Tibial nerve (tissue), 4 donors: Measurements from ENCODE around the gene NEAT1. TPM values are rescaled to one million over a fixed set of nuclear protein-coding genes. Genes with fewer than 3 reads are reported as not detected.

Source experiments
- DNase-seq, 2 donors: peaks; one replicate each; pipeline ENCODE4 v3.0.0-alpha.2; 2019; ENCODE audit warnings: low spot score in 2 of 2
- H3K27ac ChIP-seq, 4 donors: fragments of 200-600 bp; sonication (generic) in 3 of 4; one replicate each; pipeline ENCODE4 v1.5.1; 2017 to 2019; ENCODE audit warnings: mild to moderate bottlenecking in 1 of 4
- H3K27me3 ChIP-seq, 2 donors: fragments of 200-600 bp; sonication (generic) in 1 of 2; one replicate each; pipeline versions ENCODE4 v1.5.1 to v1.6.0; 2017 to 2019
- H3K36me3 ChIP-seq, 3 donors: fragments of 200-600 bp; sonication (generic); one replicate each; pipeline ENCODE4 v1.5.1; 2018 to 2019
- H3K4me1 ChIP-seq, 4 donors: fragments of 200-600 bp; sonication (generic) in 3 of 4; one replicate each; pipeline ENCODE4 v1.5.1; 2017 to 2019
- H3K4me3 ChIP-seq, 4 donors: fragments of 200-600 bp; sonication (generic) in 3 of 4; one replicate each; pipeline ENCODE4 v1.5.1; 2017 to 2019; ENCODE audit warnings: mild to moderate bottlenecking in 1 of 4, moderate library complexity in 1 of 4
- H3K9me3 ChIP-seq, 4 donors: fragments of 200-600 bp; sonication (generic) in 3 of 4; one replicate each; pipeline ENCODE4 v1.5.1; 2017 to 2019
- CTCF ChIP-seq, 5 experiments: fragments of 200-600 bp in 3 of 5; fragments of 450-650 bp in 2 of 5; sonication (generic) in 3 of 5; IDR thresholded peaks; one replicate each; pipeline ENCODE4 v1.5.1; 2016 to 2019; ENCODE audit warnings: antibody characterized with exemption in 5 of 5, mild to moderate bottlenecking in 3 of 5, moderate library complexity in 2 of 5
- EP300 ChIP-seq, 2 donors: sonication (generic); formaldehyde crosslinking; IDR thresholded peaks; one replicate each; pipeline ENCODE4 v1.6.1; 2017; ENCODE audit warnings: antibody characterized with exemption in 2 of 2, mild to moderate bottlenecking in 1 of 2
- POLR2A ChIP-seq, 2 donors: fragments of 450-650 bp; IDR thresholded peaks; one replicate each; pipeline ENCODE4 v1.6.1; 2017; ENCODE audit warnings: antibody characterized with exemption in 2 of 2, mild to moderate bottlenecking in 2 of 2, moderate library complexity in 2 of 2
- WGBS, 2 donors: methylation state at CpG; one replicate each; pipeline ENCODE4 v1.1.5; 2018; 5-methylcytosine and 5-hydroxymethylcytosine counted together
- total RNA-seq, 4 donors: library from RNA; depleted of rRNA; stranded (reverse); fragments of >200 nt; gene quantifications; one replicate each; pipeline ENCODE4 v1.1.0, GENCODE V29; 2016

Gene NEAT1
- total RNA-seq, 4 donors from 2014 or later = 427 to 571 (median 461) TPM

GRCh38 chr11:65479184-65480145, 56.9 kb downstream of the NEAT1 start:
- peak overlapping the region; percentile 95 to 100 (median 97) for H3K27ac ChIP-seq
- H3K36me3 ChIP-seq = no peaks in the 10 kb centered on the region
- peak overlapping the region; percentile 10 to 90 (median 77) for H3K4me3 ChIP-seq
- DNase-seq = peak in 1 of 2 donors; percentile 82
- no peaks in the 10 kb centered on the region for H3K27me3 ChIP-seq
- TF ChIP-seq CTCF (IDR thresholded peaks at IDR 0.05) (peak in 4 of 5 experiments; percentile 35 to 48 (median 38)), POLR2A (IDR thresholded peaks at IDR 0.05) (no peak), EP300 (IDR thresholded peaks at IDR 0.05) (peak in 1 of 2 donors; percentile 75)
- H3K9me3 ChIP-seq = no peaks in the 10 kb centered on the region
- peaks cover 0 to 59% (median 46%) of the 10 kb centered on the region in 4 donors for H3K4me1 ChIP-seq
- WGBS, 2 donors = 25 to 39% methylated on average over 11 of the region's 11 CpGs

- TF ChIP-seq CTCF (IDR thresholded peaks at IDR 0.05) = no peak
- TF ChIP-seq EP300 (IDR thresholded peaks at IDR 0.05) = no peak
- TF ChIP-seq POLR2A (IDR thresholded peaks at IDR 0.05) = no peak
- no peak for DNase-seq
- peaks cover 0 to 69% (median 49%) of the 10 kb centered on the region in 4 donors for H3K4me1 ChIP-seq
- no peaks in the 10 kb centered on the region for H3K9me3 ChIP-seq
- WGBS, 2 donors = 96 to 100% methylated on average over 2 of the region's 2 CpGs
- no peaks in the 10 kb centered on the region for H3K27me3 ChIP-seq
- H3K4me3 ChIP-seq = no peak overlapping the region
- peak overlapping the region in 2 of 4 donors; percentile 57 to 100 for H3K27ac ChIP-seq
- no peaks in the 10 kb centered on the region for H3K36me3 ChIP-seq
Measured at GRCh38 chr11:65482306-65482850, 59.8 kb downstream of the NEAT1 start.

- no peak for TF ChIP-seq CTCF (IDR thresholded peaks at IDR 0.05)
- no peak for TF ChIP-seq POLR2A (IDR thresholded peaks at IDR 0.05)
- TF ChIP-seq EP300 (IDR thresholded peaks at IDR 0.05) = no peak
- H3K27me3 ChIP-seq = no peaks in the 10 kb centered on the region
- no peaks in the 10 kb centered on the region for H3K36me3 ChIP-seq
- no peak overlapping the region for H3K4me3 ChIP-seq
- H3K4me1 ChIP-seq = peaks cover 11 to 70% (median 53%) of the 10 kb centered on the region in 4 donors
- H3K27ac ChIP-seq = peak overlapping the region; percentile 9 to 99 (median 89)
- no peaks in the 10 kb centered on the region for H3K9me3 ChIP-seq
- WGBS, 2 donors = 37 to 49% methylated on average over 5 of the region's 5 CpGs
- DNase-seq = no peak
Measured at GRCh38 chr11:65485920-65486219, 63.3 kb downstream of the NEAT1 start.

- no peak for TF ChIP-seq POLR2A (IDR thresholded peaks at IDR 0.05)
- no peak for TF ChIP-seq EP300 (IDR thresholded peaks at IDR 0.05)
- TF ChIP-seq CTCF (IDR thresholded peaks at IDR 0.05) = no peak
- H3K4me1 ChIP-seq = peaks cover 20 to 70% (median 54%) of the 10 kb centered on the region in 4 donors
- DNase-seq = no peak
- no peaks in the 10 kb centered on the region for H3K27me3 ChIP-seq
- peak overlapping the region; percentile 83 to 99 (median 94) for H3K27ac ChIP-seq
- WGBS, 2 donors = 50 to 52% methylated on average over 10 of the region's 10 CpGs
- H3K4me3 ChIP-seq = no peak overlapping the region
- H3K9me3 ChIP-seq = no peaks in the 10 kb centered on the region
- no peaks in the 10 kb centered on the region for H3K36me3 ChIP-seq
Measured at GRCh38 chr11:65486570-65487466, 64.2 kb downstream of the NEAT1 start.
